HCT116 (cell line): ENCODE data around the gene PDE7B. TPM values are rescaled to one million over a fixed set of nuclear protein-coding genes. Genes with fewer than 3 reads are reported as not detected.

Experiments used
- ATAC-seq: fragments of 200-7000 bp; cut with Tn5 transposase; 2 replicates; pipeline ENCODE4 v1.9.1; 2020; ENCODE audit warnings: mild to moderate bottlenecking, moderate library complexity
- BruUV-seq: library from RNA; stranded (reverse); fragments of 400-500 nt; replicated peaks from 2 replicates; lab custom pipeline; 2021; lab: Mats Ljungman, UMichigan
- CTCF ChIA-PET: fragments of 300-600 bp; sonication (Branson Sonifier 250); formaldehyde crosslinking; loops from one replicate; lab custom pipeline; 2021; ENCODE audit warnings: antibody characterized with exemption; lab: Charles Lee
- POLR2A ChIA-PET: fragments of 300-600, 350-600 bp; sonication (Branson Sonifier 250); formaldehyde crosslinking; loops from one replicate; lab custom pipeline; 2021; ENCODE audit warnings: antibody characterized with exemption; lab: Charles Lee
- RAD21 ChIA-PET, 2 experiments: fragments of 300-600 bp; sonication (Branson Sonifier 250); formaldehyde crosslinking; loops; one replicate each; lab custom pipeline; 2023; ENCODE audit warnings: low total read pairs in 2 of 2; ENCODE audit not compliant: uncharacterized antibody in 2 of 2, unreplicated experiment in 2 of 2, low non-redundant PET in 1 of 2; lab: Charles Lee
- DNase-seq: peaks from one replicate; pipeline ENCODE4 v3.0.0-alpha.2; 2010; ENCODE audit warnings: low read depth, low spot score
- H2AFZ ChIP-seq: fragments of 200-600 bp; shearing (Covaris generic), sonication (generic); 2 replicates; pipeline ENCODE4 v1.6.1; 2017; ENCODE audit warnings: low read depth, mixed run types, mixed read lengths, antibody characterized with exemption, low read length; ENCODE audit not compliant: poor library complexity, severe bottlenecking
- H3K27ac ChIP-seq: 2 replicates; pipeline ENCODE4 v1.5.1; 2012; ENCODE audit warnings: low read depth, low read length
- H3K27me3 ChIP-seq: fragments of 200-600 bp; sonication (generic); 2 replicates; pipeline ENCODE4 v1.6.1; 2016; ENCODE audit warnings: mixed run types, low read length, mixed read lengths; ENCODE audit not compliant: insufficient read depth
- H3K36me3 ChIP-seq, 2 experiments: fragments of 200-500 bp in 1 of 2; fragments of 200-600 bp in 1 of 2; sonication (Bioruptor generic) in 1 of 2; sonication (generic) in 1 of 2; 2 replicates each; pipeline versions ENCODE4 v1.5.1 to v1.6.1; 2014 to 2016; ENCODE audit warnings: low read length in 2 of 2, inconsistent platforms in 1 of 2, mixed read lengths in 1 of 2, mixed run types in 1 of 2; ENCODE audit not compliant: insufficient read depth in 2 of 2, control insufficient read depth in 1 of 2
- H3K4me1 ChIP-seq, 2 experiments: fragments of 200-600 bp in 1 of 2; sonication (generic) in 1 of 2; 2 replicates each; pipeline versions ENCODE4 v1.5.1 to v1.6.1; 2012 to 2017; ENCODE audit warnings: low read length in 2 of 2, inconsistent platforms in 1 of 2, mild to moderate bottlenecking in 1 of 2, mixed read lengths in 1 of 2, mixed run types in 1 of 2, moderate library complexity in 1 of 2; ENCODE audit not compliant: insufficient read depth in 2 of 2, control insufficient read depth in 1 of 2
- H3K4me2 ChIP-seq: fragments of 200-600 bp; sonication (generic); 2 replicates; pipeline ENCODE4 v1.6.1; 2017; ENCODE audit warnings: mixed run types, low read length, mixed read lengths
- H3K4me3 ChIP-seq, 2 experiments: fragments of 200-600 bp in 1 of 2; sonication (generic) in 1 of 2; replicated peaks in 1 of 2; 2 replicates each; pipeline ENCODE4 v1.5.1; 2011 to 2016; ENCODE audit warnings: low read length in 2 of 2, control low read depth in 1 of 2, low read depth in 1 of 2, mild to moderate bottlenecking in 1 of 2, mixed read lengths in 1 of 2, mixed run types in 1 of 2
- H3K79me2 ChIP-seq: fragments of 200-600 bp; sonication (generic); 2 replicates; pipeline ENCODE4 v1.6.1; 2017; ENCODE audit warnings: mild to moderate bottlenecking, mixed run types, low read length, moderate library complexity, mixed read lengths; ENCODE audit not compliant: insufficient read depth
- H3K9ac ChIP-seq: fragments of 200-600 bp; sonication (generic); 2 replicates; pipeline ENCODE4 v1.6.1; 2016; ENCODE audit warnings: low read length, mixed read lengths
- H3K9me2 ChIP-seq: fragments of 200-600 bp; sonication (generic), shearing (Covaris generic); 2 replicates; pipeline ENCODE4 v1.6.1; 2017; ENCODE audit warnings: mixed run types, mild to moderate bottlenecking, moderate library complexity; ENCODE audit not compliant: insufficient read depth
- H3K9me3 ChIP-seq, 2 experiments: fragments of 200-500 bp in 1 of 2; fragments of 200-600 bp in 1 of 2; sonication (Bioruptor generic) in 1 of 2; sonication (generic) in 1 of 2; 2 replicates each; pipeline ENCODE4 v1.6.1; 2014 to 2017; ENCODE audit warnings: low read length in 2 of 2, mixed read lengths in 2 of 2, inconsistent platforms in 1 of 2, low read depth in 1 of 2, mild to moderate bottlenecking in 1 of 2, mixed run types in 1 of 2, moderate library complexity in 1 of 2; ENCODE audit not compliant: control insufficient read depth in 1 of 2, insufficient read depth in 1 of 2
- H4K20me1 ChIP-seq: fragments of 200-600 bp; sonication (generic), shearing (Covaris generic); 2 replicates; pipeline ENCODE4 v1.6.1; 2017; ENCODE audit warnings: mixed run types, mild to moderate bottlenecking, moderate library complexity; ENCODE audit not compliant: insufficient read depth
- CBX3 ChIP-seq: IDR thresholded peaks from 2 replicates; pipeline ENCODE4 v1.6.1; 2012; ENCODE audit warnings: low read depth
- CEBPB ChIP-seq: IDR thresholded peaks from 2 replicates; pipeline ENCODE4 v1.6.1; 2012; ENCODE audit warnings: low read depth
- EGR1 ChIP-seq: IDR thresholded peaks from 2 replicates; pipeline ENCODE4 v1.6.1; 2012; ENCODE audit warnings: low read depth
- EZH2 ChIP-seq: fragments of 200-600 bp; sonication (generic); IDR thresholded peaks from 2 replicates; pipeline ENCODE4 v1.6.1; 2017; ENCODE audit warnings: antibody characterized with exemption, mixed run types
- EZH2phosphoT487 ChIP-seq: fragments of 200-600 bp; IDR thresholded peaks from 2 replicates; pipeline ENCODE4 v1.6.1; 2018; ENCODE audit warnings: antibody characterized with exemption, borderline replicate concordance
- JUND ChIP-seq: IDR thresholded peaks from 2 replicates; pipeline ENCODE4 v1.6.1; 2012
- POLR2A ChIP-seq: IDR thresholded peaks from 2 replicates; pipeline ENCODE4 v1.7.0; 2011; ENCODE audit warnings: borderline replicate concordance; ENCODE audit not compliant: insufficient read depth, insufficient read length; ENCODE audit errors: extremely low read depth
- RAD21 ChIP-seq: IDR thresholded peaks from 2 replicates; pipeline ENCODE4 v1.6.1; 2012; ENCODE audit warnings: low read depth, mild to moderate bottlenecking
- SIN3A ChIP-seq: IDR thresholded peaks from 2 replicates; pipeline ENCODE4 v1.6.1; 2012; ENCODE audit warnings: low read depth
- SP1 ChIP-seq: IDR thresholded peaks from 2 replicates; pipeline ENCODE4 v1.6.1; 2012; ENCODE audit warnings: low read depth
- SRF ChIP-seq: IDR thresholded peaks from 2 replicates; pipeline ENCODE4 v1.6.1; 2012; ENCODE audit warnings: low read depth
- TCF7L2 ChIP-seq: IDR thresholded peaks from 2 replicates; pipeline ENCODE4 v1.7.0; 2011; ENCODE audit warnings: borderline replicate concordance, inconsistent platforms; ENCODE audit not compliant: insufficient read depth, insufficient read length; ENCODE audit errors: extremely low read depth
- YY1 ChIP-seq: IDR thresholded peaks from 2 replicates; pipeline ENCODE4 v1.6.1; 2011; ENCODE audit warnings: low read length, low read depth, moderate library complexity, mild to moderate bottlenecking; ENCODE audit not compliant: insufficient replicate concordance; ENCODE audit errors: extremely low read depth
- ZNF274 ChIP-seq: fragments of 200-500 bp; sonication (Bioruptor generic); IDR thresholded peaks from 2 replicates; pipeline ENCODE4 v1.6.1; 2014; ENCODE audit warnings: mild to moderate bottlenecking, low read depth, low read length, inconsistent platforms
- intact Hi-C: fragments of 100-400 bp; cut with micrococcal nuclease; formaldehyde crosslinking; loops from 2 replicates; pipeline ENCODE4 v1.10.0; 2022
- total RNA-seq: library from RNA; stranded (reverse); gene quantifications from one replicate; pipeline ENCODE4 v1.2.1, GENCODE V29; 2021; ENCODE audit not compliant: unreplicated experiment
- TF ChIP-seq, protein P1 (sequence below): IDR thresholded peaks from 2 replicates; pipeline ENCODE4 v1.6.1; 2012
- TF ChIP-seq, protein P2 (sequence below), 3 experiments: fragments of 200-600 bp in 1 of 3; sonication (generic) in 1 of 3; IDR thresholded peaks in 2 of 3; conservative IDR thresholded peaks in 1 of 3; 2 replicates each; pipeline ENCODE4 v1.5.1; 2012 to 2017; ENCODE audit warnings: low read depth in 2 of 3, low read length in 2 of 3, antibody characterized with exemption in 1 of 3, borderline replicate concordance in 1 of 3, control low read depth in 1 of 3, mild to moderate bottlenecking in 1 of 3, mixed read lengths in 1 of 3, mixed run types in 1 of 3, moderate library complexity in 1 of 3; ENCODE audit not compliant: insufficient read depth in 1 of 3
- TF ChIP-seq, protein P3 (sequence below): IDR thresholded peaks from 2 replicates; pipeline ENCODE4 v1.6.1; 2012

The PDE7B gene
- total RNA-seq, 1 experiment from 2014 or later = 0.61 TPM

DNA sequence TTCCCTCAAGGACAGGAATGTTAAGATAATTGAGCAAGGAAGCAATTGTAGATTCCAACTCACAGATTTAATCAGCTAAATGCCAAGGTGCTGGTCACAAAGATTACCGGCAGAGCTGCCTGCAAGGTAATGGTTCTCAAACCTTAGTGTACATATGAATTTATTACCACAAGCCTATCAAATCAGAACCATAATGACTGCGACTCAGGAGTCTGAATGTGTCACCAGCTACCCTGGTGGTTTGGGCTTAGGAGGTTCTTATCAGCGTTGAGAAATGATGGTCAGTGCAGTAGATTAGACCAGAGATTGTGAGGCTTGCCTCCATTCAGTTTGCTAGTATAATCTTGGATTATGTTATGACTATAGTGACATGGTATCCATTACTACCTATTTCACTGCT is 319.7 kb downstream of the PDE7B start:
- no peak for ATAC-seq
- no TSS peak for BruUV-seq
- H3K79me2 ChIP-seq = no peaks in the 10 kb centered on the region
- RAD21 ChIA-PET = no interaction called here
- intact Hi-C loops = no loop called here
- DNase-seq = no peak
- no peaks in the 10 kb centered on the region for H4K20me1 ChIP-seq
- no peak overlapping the region for H3K4me3 ChIP-seq
- no peaks in the 10 kb centered on the region for H3K4me1 ChIP-seq
- H3K36me3 ChIP-seq = no peaks in the 10 kb centered on the region
- H3K27ac ChIP-seq = no peak overlapping the region
- CTCF ChIA-PET = no interaction called here
- no peaks in the 10 kb centered on the region for H3K9me3 ChIP-seq
- no peaks in the 10 kb centered on the region for H3K27me3 ChIP-seq
- no peak overlapping the region for H2AFZ ChIP-seq
- POLR2A ChIA-PET = no interaction called here
- TF ChIP-seq, protein P1, sequence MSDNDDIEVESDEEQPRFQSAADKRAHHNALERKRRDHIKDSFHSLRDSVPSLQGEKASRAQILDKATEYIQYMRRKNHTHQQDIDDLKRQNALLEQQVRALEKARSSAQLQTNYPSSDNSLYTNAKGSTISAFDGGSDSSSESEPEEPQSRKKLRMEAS = no peak
- TF ChIP-seq SRF = no peak
- TF ChIP-seq JUND = no peak
- TF ChIP-seq YY1 = no peak
- no peak for TF ChIP-seq TCF7L2
- TF ChIP-seq SIN3A = no peak
- TF ChIP-seq, all 23 proteins: peak for 0
- H3K9me2 ChIP-seq = no peaks in the 10 kb centered on the region
- no peak overlapping the region for H3K4me2 ChIP-seq
- no peak overlapping the region for H3K9ac ChIP-seq

DNA sequence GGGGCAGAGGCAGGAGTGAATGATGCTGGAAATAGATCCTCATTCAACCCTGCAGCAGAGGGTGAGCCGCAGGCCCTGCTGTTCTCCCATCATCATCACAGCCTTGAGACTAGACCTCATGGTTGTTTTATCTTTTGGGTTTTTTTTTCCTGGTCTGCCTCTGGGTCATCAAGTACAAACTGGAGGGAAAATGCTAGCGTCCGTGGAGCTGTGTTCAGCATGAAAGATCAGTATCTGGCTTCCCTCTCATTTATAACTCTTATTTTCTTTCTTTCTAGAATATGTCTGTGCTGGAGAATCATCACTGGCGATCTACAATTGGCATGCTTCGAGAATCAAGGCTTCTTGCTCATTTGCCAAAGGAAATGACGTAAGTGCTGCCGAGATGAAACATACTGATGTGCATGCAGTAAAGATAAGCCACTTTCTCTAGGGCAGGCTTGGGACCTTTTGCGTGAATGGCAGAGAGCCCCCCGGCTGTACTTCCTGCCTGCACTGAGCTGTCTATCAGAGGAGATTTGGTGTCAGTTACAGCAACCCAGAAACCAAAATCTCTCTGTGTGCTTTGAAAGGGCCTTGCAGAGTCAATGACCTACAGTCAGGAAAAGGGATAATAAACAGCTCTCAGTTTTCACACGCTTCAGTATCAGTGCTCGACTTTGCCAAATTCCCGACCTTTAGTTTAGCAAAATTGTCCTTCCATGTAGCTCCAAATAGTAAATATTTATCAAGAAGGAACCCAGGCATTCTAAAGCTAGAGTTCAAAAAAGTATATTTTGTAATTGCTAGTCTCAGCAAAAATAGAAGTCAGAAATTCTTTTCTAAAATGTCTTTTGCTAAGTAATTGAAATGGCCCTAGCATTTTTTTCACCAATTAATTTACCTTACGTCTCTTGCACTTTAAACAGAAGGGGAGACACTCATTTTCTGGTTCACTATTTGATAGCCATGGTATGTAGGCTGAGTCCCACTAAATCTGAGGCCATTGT is 322.3 kb downstream of the PDE7B start:
- no peaks in the 10 kb centered on the region for H3K9me2 ChIP-seq
- DNase-seq (no peak), ATAC-seq (no peak)
- ChIA-PET RAD21 (no interaction called here), POLR2A (no interaction called here), CTCF (no interaction called here)
- intact Hi-C loops = no loop called here
- no peaks in the 10 kb centered on the region for H3K9me3 ChIP-seq
- no peaks in the 10 kb centered on the region for H3K79me2 ChIP-seq
- no peak overlapping the region for H2AFZ ChIP-seq
- H3K4me3 ChIP-seq = no peak overlapping the region
- no peaks in the 10 kb centered on the region for H3K27me3 ChIP-seq
- H3K4me2 ChIP-seq = no peak overlapping the region
- H3K36me3 ChIP-seq = no peaks in the 10 kb centered on the region
- H3K9ac ChIP-seq = no peak overlapping the region
- no peaks in the 10 kb centered on the region for H4K20me1 ChIP-seq
- no peaks in the 10 kb centered on the region for H3K4me1 ChIP-seq
- H3K27ac ChIP-seq = no peak overlapping the region
- TF ChIP-seq SIN3A = no peak
- no peak for TF ChIP-seq EGR1
- no peak for TF ChIP-seq JUND
- TF ChIP-seq, protein P2, sequence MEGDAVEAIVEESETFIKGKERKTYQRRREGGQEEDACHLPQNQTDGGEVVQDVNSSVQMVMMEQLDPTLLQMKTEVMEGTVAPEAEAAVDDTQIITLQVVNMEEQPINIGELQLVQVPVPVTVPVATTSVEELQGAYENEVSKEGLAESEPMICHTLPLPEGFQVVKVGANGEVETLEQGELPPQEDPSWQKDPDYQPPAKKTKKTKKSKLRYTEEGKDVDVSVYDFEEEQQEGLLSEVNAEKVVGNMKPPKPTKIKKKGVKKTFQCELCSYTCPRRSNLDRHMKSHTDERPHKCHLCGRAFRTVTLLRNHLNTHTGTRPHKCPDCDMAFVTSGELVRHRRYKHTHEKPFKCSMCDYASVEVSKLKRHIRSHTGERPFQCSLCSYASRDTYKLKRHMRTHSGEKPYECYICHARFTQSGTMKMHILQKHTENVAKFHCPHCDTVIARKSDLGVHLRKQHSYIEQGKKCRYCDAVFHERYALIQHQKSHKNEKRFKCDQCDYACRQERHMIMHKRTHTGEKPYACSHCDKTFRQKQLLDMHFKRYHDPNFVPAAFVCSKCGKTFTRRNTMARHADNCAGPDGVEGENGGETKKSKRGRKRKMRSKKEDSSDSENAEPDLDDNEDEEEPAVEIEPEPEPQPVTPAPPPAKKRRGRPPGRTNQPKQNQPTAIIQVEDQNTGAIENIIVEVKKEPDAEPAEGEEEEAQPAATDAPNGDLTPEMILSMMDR (IDR thresholded peaks at IDR 0.05 in 2 of 3, conservative IDR thresholded peaks at IDR 0.05 in 1 of 3; ENCODE audit: borderline replicate concordance in 1 of 3, insufficient read depth in 1 of 3, low read depth in 2 of 3, low read length in 2 of 3) = no peak
- TF ChIP-seq CEBPB = no peak
- no peak for TF ChIP-seq CBX3
- TF ChIP-seq, protein P3, sequence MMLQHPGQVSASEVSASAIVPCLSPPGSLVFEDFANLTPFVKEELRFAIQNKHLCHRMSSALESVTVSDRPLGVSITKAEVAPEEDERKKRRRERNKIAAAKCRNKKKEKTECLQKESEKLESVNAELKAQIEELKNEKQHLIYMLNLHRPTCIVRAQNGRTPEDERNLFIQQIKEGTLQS = no peak
- no peak for TF ChIP-seq POLR2A
- no peak for TF ChIP-seq EZH2
- TF ChIP-seq RAD21 = no peak
- TF ChIP-seq SP1 = no peak
- no peak for TF ChIP-seq EZH2phosphoT487
- TF ChIP-seq ZNF274 = no peak
- BruUV-seq = no TSS peak
